Keratinocyte (primary cell): ENCODE data around the gene DNHD1. TPM values are rescaled to one million over a fixed set of nuclear protein-coding genes. Genes with fewer than 3 reads are reported as not detected.

Source experiments
- DNase-seq: peaks from one replicate; pipeline ENCODE4 v3.0.0-alpha.2; 2011; ENCODE audit warnings: low read depth, missing footprints, low spot score
- FAIRE-seq: peaks from 2 replicates; lab custom pipeline; 2011; peaks lifted over from hg19 to GRCh38; lab: Jason Lieb, UNC
- H2AFZ ChIP-seq: 2 replicates; pipeline ENCODE4 v1.6.0; 2012; ENCODE audit warnings: low read length, control low read depth, inconsistent platforms; ENCODE audit not compliant: control insufficient read depth
- H3K27ac ChIP-seq: 2 replicates; pipeline ENCODE4 v1.5.1; 2011; ENCODE audit warnings: low read length; ENCODE audit not compliant: control insufficient read depth, insufficient read depth
- H3K27me3 ChIP-seq: 3 replicates; pipeline ENCODE4 v1.6.0; 2011; ENCODE audit warnings: low read length; ENCODE audit not compliant: control insufficient read depth, insufficient read depth; ENCODE audit errors: extremely low read depth
- H3K36me3 ChIP-seq, 2 experiments: 2 replicates in 1 of 2; 3 replicates in 1 of 2; pipeline ENCODE4 v1.5.1; 2011; ENCODE audit warnings: low read length in 2 of 2, mild to moderate bottlenecking in 1 of 2; ENCODE audit not compliant: control insufficient read depth in 2 of 2, insufficient read depth in 2 of 2; ENCODE audit errors: extremely low read depth in 1 of 2
- H3K4me1 ChIP-seq: 3 replicates; pipeline ENCODE4 v1.5.1; 2011; ENCODE audit warnings: low read length; ENCODE audit not compliant: control insufficient read depth, insufficient read depth; ENCODE audit errors: extremely low read depth
- H3K4me2 ChIP-seq: 3 replicates; pipeline ENCODE4 v1.6.0; 2011; ENCODE audit warnings: low read depth, low read length; ENCODE audit not compliant: control insufficient read depth, insufficient read depth; ENCODE audit errors: extremely low read depth
- H3K4me3 ChIP-seq, 3 experiments: fragments of 200-600 bp in 1 of 3; sonication (generic) in 1 of 3; 2 replicates in 2 of 3; 3 replicates in 1 of 3; pipeline ENCODE4 v1.5.1; 2011 to 2016; ENCODE audit warnings: low read length in 3 of 3, mild to moderate bottlenecking in 3 of 3, control low read depth in 2 of 3, inconsistent platforms in 1 of 3, low read depth in 1 of 3, mixed read lengths in 1 of 3, mixed run types in 1 of 3, moderate library complexity in 1 of 3; ENCODE audit not compliant: control insufficient read depth in 2 of 3, insufficient read depth in 2 of 3; ENCODE audit errors: extremely low read depth in 1 of 3
- H3K79me2 ChIP-seq: 2 replicates; pipeline ENCODE4 v1.6.0; 2012; ENCODE audit warnings: low read length; ENCODE audit not compliant: control insufficient read depth, insufficient read depth
- H3K9ac ChIP-seq: 3 replicates; pipeline ENCODE4 v1.6.0; 2011; ENCODE audit warnings: low read length; ENCODE audit not compliant: control insufficient read depth, insufficient read depth; ENCODE audit errors: extremely low read depth
- H3K9me1 ChIP-seq: 3 replicates; pipeline ENCODE4 v1.6.0; 2011; ENCODE audit warnings: low read length; ENCODE audit not compliant: control insufficient read depth, insufficient read depth; ENCODE audit errors: extremely low read depth
- H3K9me3 ChIP-seq: 2 replicates; pipeline ENCODE4 v1.5.1; 2012; ENCODE audit warnings: low read depth, low read length; ENCODE audit not compliant: control insufficient read depth
- H4K20me1 ChIP-seq: 3 replicates; pipeline ENCODE4 v1.6.0; 2011; ENCODE audit warnings: low read length; ENCODE audit not compliant: control insufficient read depth, insufficient read depth; ENCODE audit errors: extremely low read depth
- EZH2 ChIP-seq: IDR thresholded peaks from one replicate; pipeline ENCODE4 v1.6.1; 2012; ENCODE audit warnings: inconsistent platforms, mild to moderate bottlenecking, low read length, moderate library complexity
- dilution Hi-C: fragments of 300-500 bp; cut with MboI; formaldehyde crosslinking; loops from one replicate; pipeline ENCODE4 v1.7.0; 2020; ENCODE audit warnings: low sequenced_read_pairs; ENCODE audit not compliant: extremely low pct_ligation_motif_present
- polyA plus RNA-seq, 5 experiments: library from polyadenylated mRNA; depleted of rRNA in 3 of 5; stranded (reverse) in 3 of 5; stranded (forward) in 1 of 5; unstranded in 1 of 5; fragments of >200 nt; gene quantifications; 1 replicate in 1 of 5; 2 replicates in 3 of 5; 3 replicates in 1 of 5; pipeline versions ENCODE4 v1.2.1 to v1.2.3, GENCODE V29; 2011 to 2012; ENCODE audit warnings: missing spikeins in 2 of 5, low read depth in 1 of 5, low replicate concordance in 1 of 5
- TF ChIP-seq, protein P1 (sequence below), 3 experiments: IDR thresholded peaks in 1 of 3; conservative IDR thresholded peaks in 1 of 3; optimal IDR thresholded peaks in 1 of 3; 2 replicates in 2 of 3; 3 replicates in 1 of 3; pipeline versions ENCODE3 to v1.5.1; 2011; ENCODE audit warnings: low read length in 3 of 3, mild to moderate bottlenecking in 3 of 3, moderate library complexity in 2 of 3, control low read depth in 1 of 3, inconsistent platforms in 1 of 3; ENCODE audit not compliant: insufficient read depth in 2 of 3; ENCODE audit errors: extremely low read depth in 1 of 3

The DNHD1 gene
- polyA plus RNA-seq, 1 donor (not counting 4 experiments of a cell fraction or from before 2014, with no cell fraction given) = 2.9 TPM

DNA sequence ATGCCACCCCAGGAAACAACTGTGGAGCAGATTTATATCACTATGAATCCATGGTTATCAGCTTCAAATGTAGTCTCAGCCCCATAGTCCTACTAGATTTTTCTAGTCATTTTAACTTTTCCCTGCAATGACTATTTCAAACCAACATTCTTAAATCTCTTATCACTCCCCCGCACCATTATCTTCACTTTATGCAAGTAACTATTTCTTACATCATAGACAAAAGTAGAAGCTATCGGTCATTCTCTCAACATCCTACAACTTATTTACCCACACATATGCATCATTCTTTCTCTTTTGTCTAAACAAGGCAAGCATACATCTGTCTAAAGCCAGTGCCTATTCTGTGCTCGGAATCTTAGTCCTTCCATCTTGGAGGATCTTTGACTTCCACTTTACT is 11.4 kb upstream of the DNHD1 start:
- Histone ChIP-seq H3K9me3 (no peaks in the 10 kb centered on the region), H3K27ac (no peak overlapping the region), H2AFZ (no peak overlapping the region), H3K4me2 (no peak overlapping the region), H3K4me1 (peaks cover 8% of the 10 kb centered on the region), H3K9ac (no peak overlapping the region), H3K9me1 (no peaks in the 10 kb centered on the region), H4K20me1 (peaks cover 2% of the 10 kb centered on the region), H3K79me2 (peaks cover 34% of the 10 kb centered on the region), H3K36me3 (peaks cover 25 to 35% of the 10 kb centered on the region in 2 experiments), H3K27me3 (no peaks in the 10 kb centered on the region), H3K4me3 (no peak overlapping the region)
- FAIRE-seq (no peak), DNase-seq (no peak)
- no peak for TF ChIP-seq EZH2
- TF ChIP-seq, protein P1, sequence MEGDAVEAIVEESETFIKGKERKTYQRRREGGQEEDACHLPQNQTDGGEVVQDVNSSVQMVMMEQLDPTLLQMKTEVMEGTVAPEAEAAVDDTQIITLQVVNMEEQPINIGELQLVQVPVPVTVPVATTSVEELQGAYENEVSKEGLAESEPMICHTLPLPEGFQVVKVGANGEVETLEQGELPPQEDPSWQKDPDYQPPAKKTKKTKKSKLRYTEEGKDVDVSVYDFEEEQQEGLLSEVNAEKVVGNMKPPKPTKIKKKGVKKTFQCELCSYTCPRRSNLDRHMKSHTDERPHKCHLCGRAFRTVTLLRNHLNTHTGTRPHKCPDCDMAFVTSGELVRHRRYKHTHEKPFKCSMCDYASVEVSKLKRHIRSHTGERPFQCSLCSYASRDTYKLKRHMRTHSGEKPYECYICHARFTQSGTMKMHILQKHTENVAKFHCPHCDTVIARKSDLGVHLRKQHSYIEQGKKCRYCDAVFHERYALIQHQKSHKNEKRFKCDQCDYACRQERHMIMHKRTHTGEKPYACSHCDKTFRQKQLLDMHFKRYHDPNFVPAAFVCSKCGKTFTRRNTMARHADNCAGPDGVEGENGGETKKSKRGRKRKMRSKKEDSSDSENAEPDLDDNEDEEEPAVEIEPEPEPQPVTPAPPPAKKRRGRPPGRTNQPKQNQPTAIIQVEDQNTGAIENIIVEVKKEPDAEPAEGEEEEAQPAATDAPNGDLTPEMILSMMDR (optimal IDR thresholded peaks at IDR 0.05 in 1 of 3, IDR thresholded peaks at IDR 0.05 in 1 of 3, conservative IDR thresholded peaks at IDR 0.05 in 1 of 3; ENCODE audit: extremely low read depth in 1 of 3, insufficient read depth in 2 of 3, low read length in 3 of 3) = no peak
- dilution Hi-C loops = no loop called here

DNA sequence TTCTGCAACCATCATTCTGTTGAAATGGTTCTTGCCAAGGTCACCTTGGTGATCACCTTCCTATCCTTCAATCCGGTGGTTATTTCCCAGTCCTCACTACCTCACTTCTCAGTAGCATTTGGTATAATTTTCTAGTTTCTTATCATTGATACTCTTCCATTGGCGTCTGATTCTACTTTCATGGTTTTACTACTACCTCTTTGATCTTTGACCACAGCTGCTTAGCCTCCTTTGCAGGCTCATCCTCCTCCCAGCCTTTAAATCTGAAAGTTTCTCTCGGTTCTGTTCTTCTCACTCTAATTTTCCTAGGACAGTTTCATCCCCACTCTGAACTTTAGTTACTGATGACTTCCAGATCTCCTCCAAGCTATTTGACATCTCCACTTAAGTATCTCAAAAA is 10.8 kb upstream of the DNHD1 start:
- H4K20me1 ChIP-seq = peaks cover 2% of the 10 kb centered on the region
- dilution Hi-C loops = no loop called here
- H3K79me2 ChIP-seq = peaks cover 29% of the 10 kb centered on the region
- DNase-seq = no peak
- H3K4me2 ChIP-seq = no peak overlapping the region
- H3K9me3 ChIP-seq = no peaks in the 10 kb centered on the region
- TF ChIP-seq, protein P1 (optimal IDR thresholded peaks at IDR 0.05 in 1 of 3, IDR thresholded peaks at IDR 0.05 in 1 of 3, conservative IDR thresholded peaks at IDR 0.05 in 1 of 3; ENCODE audit: extremely low read depth in 1 of 3, insufficient read depth in 2 of 3, low read length in 3 of 3) = no peak
- no peak for TF ChIP-seq EZH2
- H3K27me3 ChIP-seq = no peaks in the 10 kb centered on the region
- FAIRE-seq = no peak
- H3K27ac ChIP-seq = no peak overlapping the region
- no peak overlapping the region for H2AFZ ChIP-seq
- H3K4me3 ChIP-seq = no peak overlapping the region
- peaks cover 26 to 35% of the 10 kb centered on the region in 2 experiments for H3K36me3 ChIP-seq
- no peaks in the 10 kb centered on the region for H3K9me1 ChIP-seq
- no peak overlapping the region for H3K9ac ChIP-seq
- peaks cover 8% of the 10 kb centered on the region for H3K4me1 ChIP-seq
